Right ventricle myocardium superior (tissue), 1 donor: ENCODE measurements around the gene MZT2A. TPM values are rescaled to one million over a fixed set of nuclear protein-coding genes. Genes with fewer than 3 reads are reported as not detected.
"Not testable (repeated sequence)": the region's sequence is repeated elsewhere in the genome, so short reads cannot be mapped to it uniquely, and the experiment has no call there.

Experiments used
- ATAC-seq: fragments of 200-7000 bp; cut with Tn5 transposase; one replicate; pipeline ENCODE4 v1.9.1; 2020; ENCODE audit warnings: mild to moderate bottlenecking; ENCODE audit not compliant: poor library complexity
- DNase-seq: peaks from one replicate; pipeline ENCODE4 v3.0.0-alpha.2; 2020
- intact Hi-C: fragments of 100-400 bp; cut with DNase I; formaldehyde crosslinking; loops from one replicate; pipeline ENCODE4 v1.11.2; 2022
- total RNA-seq: library from RNA; stranded (reverse); fragmentation: NEBNext Ultra II Directional; extraction: Animal tissue kit (Norgen Biotek cat#: 25700); gene quantifications from one replicate; pipeline ENCODE4 v1.2.1, GENCODE V29; 2021
- donor health status: DM: no; HTN: yes; CAD: no; lungs with severe emphysema.

MZT2A gene
- total RNA-seq, 1 donor from 2014 or later: 337 TPM

DNA sequence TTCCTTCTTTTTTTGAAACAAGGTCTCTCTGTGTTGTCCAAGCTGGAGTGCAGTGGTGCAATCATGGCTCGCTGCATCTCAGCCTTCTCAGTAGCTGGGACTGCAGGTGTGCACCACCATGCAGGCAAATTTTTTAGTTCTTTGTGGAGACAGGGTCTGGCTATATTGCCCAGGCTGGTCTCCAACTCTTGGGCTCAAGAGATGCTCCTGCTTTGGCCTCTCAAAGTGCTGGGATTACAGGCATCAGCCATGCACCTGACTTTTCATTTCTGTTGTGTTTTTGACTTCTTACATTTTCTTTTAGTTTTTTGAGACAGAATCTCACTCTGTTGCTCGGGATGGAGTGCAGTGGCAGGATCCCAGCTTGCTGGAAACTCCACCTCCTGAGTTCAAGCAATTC is 33.1 kb upstream of the MZT2A start:
- intact Hi-C loops, DNase-seq, ATAC-seq: not testable (repeated sequence)

- intact Hi-C loops: no loop called here
- ATAC-seq (peak; percentile 91), DNase-seq (peak; percentile 74)
These were observed 30.0 kb upstream of the MZT2A start for GRCh38 chr2:131521961-131522781.

GRCh38 chr2:131521524-131521923 is 29.3 kb upstream of the MZT2A start:
- ATAC-seq, intact Hi-C loops: not testable (repeated sequence)
- DNase-seq: peak; percentile 6

DNA sequence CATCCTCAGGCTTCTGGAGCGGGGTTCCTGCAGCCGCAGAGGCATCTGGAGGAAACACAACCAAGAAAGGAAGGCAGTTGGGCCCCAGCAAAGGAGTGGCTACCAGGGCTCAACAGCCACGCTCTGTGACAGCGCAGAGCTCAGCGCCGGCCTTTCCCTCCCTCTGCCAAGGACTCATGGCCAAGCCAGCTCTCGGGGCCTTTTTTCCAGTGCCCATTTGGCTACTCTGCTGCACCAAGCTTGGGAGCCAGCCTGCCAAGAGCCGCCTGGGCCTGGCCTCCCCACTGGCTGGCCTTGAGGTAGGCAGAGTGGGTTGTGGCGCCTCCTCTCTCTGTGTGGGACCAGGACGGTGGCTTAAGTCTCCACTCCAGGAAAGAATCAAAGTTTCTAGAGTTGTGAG is 28.3 kb upstream of the MZT2A start:
- intact Hi-C loops: no loop called here
- ATAC-seq: no peak
- peak; percentile 41 for DNase-seq

- intact Hi-C loops, ATAC-seq, DNase-seq: not testable (repeated sequence)
These were observed 27.8 kb upstream of the MZT2A start for GRCh38 chr2:131519871-131520470.

- intact Hi-C loops: no loop called here
- DNase-seq: no peak
- ATAC-seq: no peak
These were observed 27.3 kb upstream of the MZT2A start for GRCh38 chr2:131519466-131519865.

DNA sequence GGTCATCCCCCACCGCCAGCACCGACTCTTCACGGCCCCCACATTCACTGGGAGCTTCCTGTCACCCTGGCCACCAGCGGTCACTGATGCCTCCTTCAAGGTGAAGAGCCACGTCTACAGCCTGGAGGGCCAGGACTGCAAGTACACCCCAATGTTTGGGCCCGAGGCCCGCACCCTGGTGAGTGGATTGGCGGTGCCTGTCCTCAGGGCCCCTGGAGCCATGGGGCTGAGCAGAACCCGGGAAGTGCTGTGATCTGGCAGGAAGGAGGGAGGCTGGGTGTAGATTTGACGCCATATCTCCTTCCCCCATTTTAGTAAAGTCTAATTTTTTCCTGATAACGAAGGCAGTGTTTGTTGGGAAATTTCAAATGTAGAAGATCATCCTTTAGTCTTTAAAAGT is 26.3 kb upstream of the MZT2A start:
- ATAC-seq, DNase-seq, intact Hi-C loops: not testable (repeated sequence)

DNA sequence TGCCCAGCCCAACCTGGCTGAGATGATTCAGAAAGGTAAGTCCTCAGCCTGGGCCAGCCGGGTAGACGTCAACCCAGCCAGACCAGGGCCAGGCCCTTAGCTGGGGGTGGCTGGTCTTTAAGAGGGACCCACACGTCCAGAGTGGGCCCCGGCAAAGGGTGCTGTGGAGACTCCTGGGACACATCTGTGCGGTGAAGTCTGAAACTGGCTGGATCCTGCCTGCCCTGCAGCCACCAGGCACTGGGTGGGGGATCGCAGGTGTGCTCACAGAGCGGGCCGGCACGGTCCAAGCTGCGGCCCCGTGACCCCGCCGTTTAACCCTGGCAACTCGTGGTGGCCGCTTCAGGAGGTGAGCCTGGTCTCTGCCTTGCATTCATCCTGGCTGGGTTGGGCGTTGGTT is 25.7 kb upstream of the MZT2A start:
- peak; percentile 19 for DNase-seq
- intact Hi-C loops, ATAC-seq: not testable (repeated sequence)

GRCh38 chr2:131517106-131517831 is 25.1 kb upstream of the MZT2A start:
- ATAC-seq: no peak
- peak; percentile 21 for DNase-seq
- intact Hi-C loops: no loop called here

- intact Hi-C loops: not testable (repeated sequence)
- ATAC-seq: peak; percentile 80
- DNase-seq: peak; percentile 76
These were observed 24.4 kb upstream of the MZT2A start for GRCh38 chr2:131516621-131517020.

DNA sequence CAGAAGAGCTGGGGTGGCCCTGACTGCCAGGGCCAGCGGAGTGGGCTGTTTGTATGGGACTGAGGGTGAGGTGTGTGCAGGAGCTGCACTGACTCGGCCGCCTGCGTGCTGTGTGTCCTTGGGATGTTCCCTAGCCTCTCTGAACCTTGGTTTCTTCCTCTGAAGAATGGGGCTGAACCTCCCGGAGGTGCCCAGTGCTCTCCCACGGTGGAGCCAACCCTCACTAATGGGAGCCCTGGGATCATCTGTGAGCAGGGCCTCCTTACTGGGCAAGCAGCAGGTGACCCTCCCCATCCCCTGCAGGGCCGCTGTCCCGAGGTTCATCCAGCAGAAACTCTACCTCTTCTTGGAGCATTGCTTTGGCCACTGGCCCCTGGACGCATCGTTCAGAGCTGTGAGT is 23.8 kb upstream of the MZT2A start:
- ATAC-seq (no peak), DNase-seq (peak; percentile 29)
- intact Hi-C loops: no loop called here

- DNase-seq: peak; percentile 40
- intact Hi-C loops, ATAC-seq: not testable (repeated sequence)
These were observed 23.0 kb upstream of the MZT2A start for GRCh38 chr2:131515235-131515634.

- DNase-seq: peak; percentile 8
- ATAC-seq, intact Hi-C loops: not testable (repeated sequence)
These were observed 22.4 kb upstream of the MZT2A start for GRCh38 chr2:131514408-131515166.

GRCh38 chr2:131511969-131512870 is 20.0 kb upstream of the MZT2A start:
- ATAC-seq: peak; percentile 46
- DNase-seq, intact Hi-C loops: not testable (repeated sequence)

DNA sequence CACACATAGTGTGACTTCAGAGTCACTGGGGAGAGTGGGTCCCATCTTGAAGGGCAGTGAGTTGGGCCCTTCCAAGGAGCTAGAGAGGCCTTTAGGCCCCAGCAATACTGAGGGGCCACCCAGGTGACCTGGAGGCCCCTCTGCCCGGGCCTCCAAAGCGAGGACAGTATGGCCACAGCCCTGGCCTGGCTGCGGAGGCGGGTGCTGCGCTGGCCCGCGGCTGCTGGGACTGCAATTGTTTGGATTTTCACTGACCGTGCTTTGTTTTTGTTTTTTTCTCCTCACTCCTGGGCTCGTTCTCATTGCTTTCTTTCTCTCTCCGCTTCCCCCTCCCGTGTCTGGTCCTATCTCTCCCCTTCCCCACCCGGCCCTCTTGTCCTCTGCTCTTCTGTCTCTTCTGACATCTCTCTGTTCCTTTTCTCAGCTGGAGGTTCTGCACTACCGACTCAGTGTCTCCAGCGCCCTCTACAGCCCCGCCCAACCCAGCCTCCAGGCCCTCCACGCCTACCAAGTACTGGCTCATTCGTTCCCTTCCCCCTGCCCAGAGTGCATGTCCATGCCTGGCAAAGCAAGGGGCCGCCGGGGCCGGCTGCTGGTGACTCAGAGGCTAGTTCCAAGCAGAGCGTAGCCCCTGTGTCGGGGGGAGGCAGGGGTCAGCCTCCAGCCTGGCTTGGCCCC is 19.2 kb upstream of the MZT2A start:
- DNase-seq, intact Hi-C loops: not testable (repeated sequence)
- ATAC-seq: peak; percentile 40

GRCh38 chr2:131509615-131510014 is 17.4 kb upstream of the MZT2A start:
- DNase-seq: no peak
- intact Hi-C loops: no loop called here
- no peak for ATAC-seq

- not testable (repeated sequence) for ATAC-seq
These were observed 12.0 kb upstream of the MZT2A start for GRCh38 chr2:131504082-131504750.

More at GRCh38 chr2:131504082-131504750, 12.0 kb upstream of the MZT2A start:
- intact Hi-C loops, DNase-seq: not testable (repeated sequence)
